Ectodermal cell (in vitro differentiated cells): ENCODE measurements around the gene SH3RF2.

Experiments
- H3K27ac ChIP-seq: 2 replicates; pipeline ENCODE4 v1.7.0; 2013; ENCODE audit warnings: mild to moderate bottlenecking, low read depth, low read length; ENCODE audit not compliant: insufficient read depth, poor library complexity, severe bottlenecking
- H3K27me3 ChIP-seq: 2 replicates; pipeline ENCODE4 v1.7.0; 2013; ENCODE audit warnings: mild to moderate bottlenecking, low read length; ENCODE audit not compliant: insufficient read depth, control insufficient read depth, poor library complexity, severe bottlenecking
- H3K36me3 ChIP-seq: one replicate; pipeline ENCODE4 v1.7.0; 2013; ENCODE audit warnings: low read length; ENCODE audit not compliant: control insufficient read depth, insufficient read depth
- H3K4me1 ChIP-seq: one replicate; pipeline ENCODE4 v1.7.0; 2013; ENCODE audit warnings: low read length; ENCODE audit not compliant: control insufficient read depth, insufficient read depth
- H3K4me3 ChIP-seq: 2 replicates; pipeline ENCODE4 v1.7.0; 2013; ENCODE audit warnings: low read depth, low read length, control low read depth; ENCODE audit not compliant: insufficient read depth
- H3K9me3 ChIP-seq: 2 replicates; pipeline ENCODE4 v1.7.0; 2013; ENCODE audit warnings: mild to moderate bottlenecking, low read length, moderate library complexity; ENCODE audit not compliant: control insufficient read depth
- WGBS, 2 experiments: methylation state at CpG; one replicate each; pipeline ENCODE4 v1.1.7; 2013; ENCODE audit warnings: missing lambda C conversion rate in 2 of 2; 5-methylcytosine and 5-hydroxymethylcytosine counted together

Gene SH3RF2

DNA sequence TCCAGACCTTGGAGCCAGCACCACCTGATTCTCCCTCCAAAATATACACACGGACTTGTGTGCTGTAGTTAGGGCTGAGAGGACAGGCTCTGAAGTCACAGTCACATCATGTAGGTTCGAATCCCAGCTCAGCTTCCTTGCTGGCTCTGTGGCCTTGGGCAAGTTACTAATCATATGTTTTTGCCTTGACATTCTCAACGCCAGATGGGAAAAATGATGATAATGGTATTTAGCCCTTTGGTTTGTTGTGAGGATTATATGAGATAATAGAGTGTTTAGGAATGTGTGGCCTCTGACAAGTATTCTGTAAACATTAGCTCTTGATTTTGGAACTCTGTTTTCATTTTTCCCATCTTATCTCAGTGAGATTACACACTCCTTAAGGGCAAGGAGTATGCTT, 96.5 kb downstream of the SH3RF2 start:
- no peaks in the 10 kb centered on the region for H3K36me3 ChIP-seq
- 94 to 95% methylated on average over 3 of the region's 3 CpGs for WGBS, 2 experiments
- H3K4me1 ChIP-seq: no peaks in the 10 kb centered on the region
- no peaks in the 10 kb centered on the region for H3K27me3 ChIP-seq
- no peaks in the 10 kb centered on the region for H3K9me3 ChIP-seq
- H3K4me3 ChIP-seq: no peak overlapping the region
- no peak overlapping the region for H3K27ac ChIP-seq

DNA sequence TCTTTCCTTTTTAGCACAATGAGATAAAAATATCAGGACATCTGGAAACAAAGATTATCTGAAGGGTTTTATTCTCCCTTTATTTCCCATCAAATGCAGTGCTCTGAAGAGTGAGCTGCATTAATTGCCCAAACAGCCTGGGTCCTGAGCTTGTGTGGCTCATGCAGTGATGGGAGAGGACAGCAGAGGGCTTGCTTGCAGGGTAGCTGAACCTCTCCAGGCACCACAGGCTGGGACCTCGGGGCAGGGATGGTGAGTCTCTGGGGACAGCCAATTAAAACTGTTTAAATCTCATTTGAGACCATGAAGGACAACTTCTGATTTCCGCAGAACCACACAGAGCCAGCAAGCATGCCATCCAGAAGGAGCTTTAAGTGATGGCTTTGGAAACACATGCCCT, 97.7 kb downstream of the SH3RF2 start:
- Histone ChIP-seq H3K4me1 (no peaks in the 10 kb centered on the region), H3K27ac (no peak overlapping the region), H3K9me3 (no peaks in the 10 kb centered on the region), H3K4me3 (no peak overlapping the region), H3K27me3 (no peaks in the 10 kb centered on the region), H3K36me3 (no peaks in the 10 kb centered on the region)
- 83 to 90% methylated on average over 2 of the region's 2 CpGs for WGBS, 2 experiments

DNA sequence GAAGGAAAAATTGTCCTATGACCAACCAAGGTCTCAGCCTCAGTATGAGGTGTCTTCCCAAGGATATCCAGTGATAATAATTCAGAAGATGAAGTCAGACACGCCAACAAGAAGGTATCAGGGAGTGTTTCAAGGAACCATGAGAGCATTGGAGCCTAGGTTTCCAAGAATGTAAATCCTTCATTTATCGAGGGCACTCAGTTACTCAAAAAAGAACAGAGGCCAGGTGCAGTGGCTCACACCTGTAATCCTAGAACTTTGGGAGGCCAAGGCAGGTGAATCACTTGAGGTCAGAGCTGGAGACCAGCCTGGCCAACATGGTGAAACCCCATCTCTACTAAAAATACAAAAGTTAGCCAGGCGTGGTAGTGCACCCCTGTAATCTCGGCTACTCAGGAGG, 98.2 kb downstream of the SH3RF2 start:
- Histone ChIP-seq H3K27ac (no peak overlapping the region), H3K4me1 (no peaks in the 10 kb centered on the region), H3K27me3 (no peaks in the 10 kb centered on the region), H3K36me3 (no peaks in the 10 kb centered on the region), H3K4me3 (no peak overlapping the region), H3K9me3 (no peaks in the 10 kb centered on the region)
- WGBS, 2 experiments: 69 to 70% methylated on average over 4 of the region's 4 CpGs

DNA sequence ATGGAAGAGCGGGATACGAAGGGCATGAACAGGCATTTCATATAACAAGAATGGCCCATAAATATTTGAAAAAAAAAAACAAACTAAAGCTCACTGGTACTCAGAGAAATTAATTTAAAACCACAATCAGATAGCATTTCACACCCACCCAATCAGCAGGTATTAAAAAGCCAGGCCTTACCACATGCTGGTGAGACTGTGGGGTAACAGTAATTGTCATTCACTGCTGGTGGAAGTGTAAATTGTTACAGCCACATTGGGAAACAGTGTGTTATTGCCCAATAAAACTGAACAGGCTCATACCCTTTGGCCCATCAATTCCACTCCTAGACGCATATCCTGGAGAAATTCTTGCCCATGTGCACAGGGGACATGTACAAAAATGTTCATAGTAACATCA, 103.0 kb downstream of the SH3RF2 start:
- H3K9me3 ChIP-seq: no peaks in the 10 kb centered on the region
- no peaks in the 10 kb centered on the region for H3K4me1 ChIP-seq
- WGBS, 2 experiments: 95 to 97% methylated on average over 3 of the region's 3 CpGs
- no peaks in the 10 kb centered on the region for H3K36me3 ChIP-seq
- H3K27me3 ChIP-seq: no peaks in the 10 kb centered on the region
- no peak overlapping the region for H3K27ac ChIP-seq
- H3K4me3 ChIP-seq: no peak overlapping the region

DNA sequence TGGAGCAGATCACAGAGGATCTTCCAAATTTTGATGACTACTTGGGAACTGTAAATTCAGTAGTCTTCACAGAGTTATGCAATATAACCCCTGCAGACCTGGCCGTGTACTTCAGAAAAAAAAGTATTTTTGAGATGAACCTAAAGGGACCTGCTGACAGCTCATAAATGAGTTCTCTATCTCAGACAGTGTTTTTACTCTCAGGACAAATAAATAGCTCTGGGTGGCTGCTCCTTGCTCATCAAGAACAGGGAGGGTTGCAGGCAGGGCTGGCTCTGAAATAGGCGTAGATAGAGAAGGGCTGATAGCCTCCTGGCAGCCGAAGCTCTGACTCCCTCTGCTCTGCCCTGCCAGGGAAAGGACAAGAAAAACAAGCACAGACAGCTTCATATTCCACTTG, 104.1 kb downstream of the SH3RF2 start:
- Histone ChIP-seq H3K9me3 (no peaks in the 10 kb centered on the region), H3K4me1 (no peaks in the 10 kb centered on the region), H3K27me3 (no peaks in the 10 kb centered on the region), H3K4me3 (no peak overlapping the region), H3K36me3 (no peaks in the 10 kb centered on the region), H3K27ac (no peak overlapping the region)
- WGBS, 2 experiments: 89% methylated on average over 3 of the region's 3 CpGs

DNA sequence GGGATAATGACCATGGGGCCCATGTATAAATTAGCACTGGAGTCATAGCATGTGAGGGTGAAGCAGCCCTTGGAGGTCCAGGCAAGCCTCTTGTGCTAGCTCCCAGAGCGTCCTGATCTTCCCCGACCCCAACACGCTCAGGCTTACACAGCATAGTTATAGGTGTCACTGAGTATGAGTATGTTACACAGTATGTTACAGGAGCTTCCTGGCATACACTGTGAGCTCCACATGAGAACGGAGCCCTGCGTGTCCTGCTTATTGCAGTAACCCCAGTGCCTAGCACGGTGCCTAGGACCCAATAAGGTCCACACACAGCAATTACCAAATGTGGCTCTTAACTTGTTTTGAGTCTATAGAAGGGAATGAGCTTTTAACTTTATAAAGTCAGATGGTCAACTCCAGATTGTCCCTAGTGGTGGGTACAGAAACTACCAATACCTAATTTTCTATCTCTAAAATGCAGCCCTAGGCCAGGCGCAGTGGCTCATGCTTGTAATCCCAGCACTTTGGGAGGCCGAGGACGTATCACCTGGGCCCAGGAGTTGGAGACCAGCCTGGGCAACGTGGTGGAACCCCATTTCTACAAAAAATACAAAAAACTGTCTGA, 104.9 kb downstream of the SH3RF2 start:
- WGBS, 2 experiments: 81% methylated on average over 10 of the region's 10 CpGs

GRCh38 chr5:146042628-146043279, 106.4 kb downstream of the SH3RF2 start:
- no peaks in the 10 kb centered on the region for H3K27me3 ChIP-seq
- WGBS, 2 experiments: 91 to 96% methylated on average over 5 of the region's 5 CpGs
- H3K9me3 ChIP-seq: no peaks in the 10 kb centered on the region
- H3K4me3 ChIP-seq: no peak overlapping the region
- H3K4me1 ChIP-seq: no peaks in the 10 kb centered on the region
- H3K27ac ChIP-seq: no peak overlapping the region
- H3K36me3 ChIP-seq: no peaks in the 10 kb centered on the region

More for the DNA sequence above, 104.9 kb downstream of the SH3RF2 start:
- Histone ChIP-seq H3K27ac (no peak overlapping the region), H3K27me3 (no peaks in the 10 kb centered on the region), H3K36me3 (no peaks in the 10 kb centered on the region), H3K4me1 (no peaks in the 10 kb centered on the region), H3K9me3 (no peaks in the 10 kb centered on the region), H3K4me3 (no peak overlapping the region)

DNA sequence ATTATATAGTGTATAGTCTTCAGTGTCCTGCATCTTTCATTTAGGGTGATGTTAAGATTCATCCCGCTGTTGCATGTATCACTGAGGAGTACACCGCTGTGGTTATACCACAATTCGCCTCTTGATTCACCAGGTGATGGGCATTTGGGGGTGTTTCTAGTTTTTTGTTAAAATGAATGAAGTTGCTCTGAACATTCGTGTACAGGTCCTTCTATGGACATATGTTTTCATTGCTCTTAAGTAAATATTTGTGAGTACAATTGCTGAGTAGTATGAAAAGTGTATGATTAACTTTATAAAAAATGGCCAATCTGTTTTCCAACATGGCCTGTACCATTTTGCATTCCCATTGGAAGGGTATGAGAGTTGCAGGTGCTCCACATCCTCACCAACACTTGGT, 107.3 kb downstream of the SH3RF2 start:
- Histone ChIP-seq H3K4me1 (no peaks in the 10 kb centered on the region), H3K4me3 (no peak overlapping the region), H3K27ac (no peak overlapping the region), H3K9me3 (no peaks in the 10 kb centered on the region), H3K36me3 (no peaks in the 10 kb centered on the region), H3K27me3 (no peaks in the 10 kb centered on the region)
- WGBS, 2 experiments: 94 to 96% methylated on average over 4 of the region's 4 CpGs

DNA sequence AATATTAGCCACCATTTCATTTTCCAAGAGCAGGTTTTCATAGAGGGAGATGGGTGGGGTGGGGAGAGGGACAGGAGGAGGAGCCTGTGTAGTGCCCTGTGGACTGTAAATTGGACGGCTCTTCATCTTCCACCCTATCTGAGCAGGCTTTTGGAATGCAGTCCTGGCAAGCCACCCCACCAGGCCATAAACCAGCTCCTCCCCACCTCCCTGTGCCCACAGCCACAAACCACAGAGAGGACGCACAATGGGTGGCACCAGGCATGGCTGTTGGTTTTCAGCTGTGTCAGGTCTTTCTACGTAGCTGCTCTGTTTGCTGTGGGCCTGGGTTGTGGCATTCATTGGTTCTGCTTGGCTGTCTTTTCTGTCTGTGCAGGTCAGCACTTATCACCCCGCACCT, 111.0 kb downstream of the SH3RF2 start:
- no peak overlapping the region for H3K4me3 ChIP-seq
- no peak overlapping the region for H3K27ac ChIP-seq
- H3K4me1 ChIP-seq: no peaks in the 10 kb centered on the region
- H3K27me3 ChIP-seq: no peaks in the 10 kb centered on the region
- H3K36me3 ChIP-seq: no peaks in the 10 kb centered on the region
- H3K9me3 ChIP-seq: no peaks in the 10 kb centered on the region
- WGBS, 2 experiments: 95 to 97% methylated on average over 4 of the region's 4 CpGs

DNA sequence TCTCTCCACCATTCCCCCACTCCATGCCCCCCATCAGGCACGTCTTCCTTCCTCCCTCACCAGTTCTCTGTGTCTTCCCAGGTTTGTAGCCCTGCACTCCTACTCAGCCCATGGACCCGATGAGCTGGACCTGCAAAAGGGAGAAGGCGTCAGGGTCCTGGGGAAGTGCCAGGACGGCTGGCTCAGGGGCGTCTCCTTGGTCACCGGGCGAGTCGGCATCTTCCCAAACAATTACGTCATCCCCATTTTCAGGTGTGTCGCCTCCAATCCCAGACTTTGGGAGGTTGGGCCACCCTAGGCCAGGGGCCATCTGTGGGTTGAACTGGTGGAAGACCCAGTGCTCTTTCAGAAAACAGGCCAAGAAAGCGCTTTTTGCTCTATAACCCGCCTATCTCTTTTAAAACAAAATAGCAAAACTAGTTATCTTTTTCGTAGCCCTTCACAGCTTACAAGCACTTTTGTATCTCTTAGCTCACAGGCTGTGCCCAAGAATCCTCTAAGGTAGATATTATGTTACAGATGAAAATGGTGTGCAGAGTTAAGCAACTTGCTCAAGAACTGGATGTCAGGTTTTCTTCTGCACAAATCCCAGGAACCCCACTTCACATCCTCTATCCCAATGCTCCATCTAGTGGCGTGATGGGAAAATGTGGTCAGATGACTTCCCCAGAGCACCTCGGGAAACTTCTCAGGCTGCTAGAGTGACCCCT, 112.8 kb downstream of the SH3RF2 start:
- Histone ChIP-seq H3K36me3 (no peaks in the 10 kb centered on the region), H3K9me3 (no peaks in the 10 kb centered on the region), H3K4me3 (no peak overlapping the region), H3K27me3 (no peaks in the 10 kb centered on the region), H3K27ac (no peak overlapping the region), H3K4me1 (no peaks in the 10 kb centered on the region)
- WGBS, 2 experiments: 80 to 82% methylated on average over 14 to 15 of the region's 15 CpGs
